Hepatocyte (in vitro differentiated cells): ENCODE data around the gene LPAR1.

ENCODE experiments used
- EZH2 ChIP-seq: fragments of 200-600 bp; sonication (generic); IDR thresholded peaks from 2 replicates; pipeline ENCODE4 v1.6.1; 2016; ENCODE audit warnings: antibody characterized with exemption, mild to moderate bottlenecking, borderline replicate concordance
- EZH2phosphoT487 ChIP-seq: fragments of 200-600 bp; sonication (generic); IDR thresholded peaks from one replicate; pipeline ENCODE4 v1.6.1; 2018; ENCODE audit warnings: antibody characterized with exemption, mild to moderate bottlenecking, low read depth, moderate library complexity; ENCODE audit not compliant: unreplicated experiment, severe bottlenecking
- TF ChIP-seq, protein P1 (sequence below): fragments of 200-600 bp; sonication (generic); IDR thresholded peaks from 2 replicates; pipeline ENCODE4 v1.5.1; 2016; ENCODE audit warnings: antibody characterized with exemption, mild to moderate bottlenecking; ENCODE audit not compliant: poor library complexity

DNA sequence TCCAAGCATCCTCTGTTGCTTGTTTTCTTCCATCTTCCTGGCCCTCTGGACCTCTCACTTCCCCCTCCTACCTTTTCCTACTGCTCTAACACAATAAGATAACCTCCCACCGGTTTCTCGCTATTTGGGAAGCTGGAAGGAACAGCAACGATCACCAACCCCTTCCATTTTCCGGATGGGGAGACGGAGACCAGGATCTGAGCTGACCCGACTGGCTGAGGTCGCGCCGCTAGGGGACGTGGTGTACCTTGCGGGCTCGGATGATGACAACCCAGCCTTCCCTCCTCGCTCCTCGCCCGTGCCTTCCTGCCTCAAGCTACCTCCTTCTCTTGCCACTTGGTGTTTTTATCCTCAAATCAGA, 1.9 kb downstream of the LPAR1 start:
- TF ChIP-seq, protein P1, sequence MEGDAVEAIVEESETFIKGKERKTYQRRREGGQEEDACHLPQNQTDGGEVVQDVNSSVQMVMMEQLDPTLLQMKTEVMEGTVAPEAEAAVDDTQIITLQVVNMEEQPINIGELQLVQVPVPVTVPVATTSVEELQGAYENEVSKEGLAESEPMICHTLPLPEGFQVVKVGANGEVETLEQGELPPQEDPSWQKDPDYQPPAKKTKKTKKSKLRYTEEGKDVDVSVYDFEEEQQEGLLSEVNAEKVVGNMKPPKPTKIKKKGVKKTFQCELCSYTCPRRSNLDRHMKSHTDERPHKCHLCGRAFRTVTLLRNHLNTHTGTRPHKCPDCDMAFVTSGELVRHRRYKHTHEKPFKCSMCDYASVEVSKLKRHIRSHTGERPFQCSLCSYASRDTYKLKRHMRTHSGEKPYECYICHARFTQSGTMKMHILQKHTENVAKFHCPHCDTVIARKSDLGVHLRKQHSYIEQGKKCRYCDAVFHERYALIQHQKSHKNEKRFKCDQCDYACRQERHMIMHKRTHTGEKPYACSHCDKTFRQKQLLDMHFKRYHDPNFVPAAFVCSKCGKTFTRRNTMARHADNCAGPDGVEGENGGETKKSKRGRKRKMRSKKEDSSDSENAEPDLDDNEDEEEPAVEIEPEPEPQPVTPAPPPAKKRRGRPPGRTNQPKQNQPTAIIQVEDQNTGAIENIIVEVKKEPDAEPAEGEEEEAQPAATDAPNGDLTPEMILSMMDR, result peak; percentile 61
- TF ChIP-seq EZH2, result no peak
- no peak for TF ChIP-seq EZH2phosphoT487
